ENCODE measurements around the gene WIPF1.

DNA sequence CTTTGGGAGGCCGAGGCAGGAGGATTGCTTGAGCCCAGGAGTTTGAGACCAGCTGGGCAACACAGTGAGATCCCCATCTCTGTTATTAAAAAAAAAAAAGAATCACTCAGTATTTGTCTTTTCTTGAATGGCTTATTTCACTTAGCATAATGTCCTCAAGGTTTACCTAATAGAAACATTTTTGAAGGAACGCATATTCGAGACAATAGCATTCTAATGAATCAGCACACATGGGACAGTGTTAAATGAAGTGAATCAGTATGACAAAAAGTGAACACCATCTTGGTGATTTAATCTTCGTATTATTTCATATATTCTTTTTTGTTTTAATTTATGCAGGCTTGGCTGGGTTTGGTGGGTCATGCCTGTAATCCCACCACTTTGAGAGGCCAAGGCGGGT, 44.7 kb downstream of the WIPF1 start:
- TF ChIP-seq, protein P1, sequence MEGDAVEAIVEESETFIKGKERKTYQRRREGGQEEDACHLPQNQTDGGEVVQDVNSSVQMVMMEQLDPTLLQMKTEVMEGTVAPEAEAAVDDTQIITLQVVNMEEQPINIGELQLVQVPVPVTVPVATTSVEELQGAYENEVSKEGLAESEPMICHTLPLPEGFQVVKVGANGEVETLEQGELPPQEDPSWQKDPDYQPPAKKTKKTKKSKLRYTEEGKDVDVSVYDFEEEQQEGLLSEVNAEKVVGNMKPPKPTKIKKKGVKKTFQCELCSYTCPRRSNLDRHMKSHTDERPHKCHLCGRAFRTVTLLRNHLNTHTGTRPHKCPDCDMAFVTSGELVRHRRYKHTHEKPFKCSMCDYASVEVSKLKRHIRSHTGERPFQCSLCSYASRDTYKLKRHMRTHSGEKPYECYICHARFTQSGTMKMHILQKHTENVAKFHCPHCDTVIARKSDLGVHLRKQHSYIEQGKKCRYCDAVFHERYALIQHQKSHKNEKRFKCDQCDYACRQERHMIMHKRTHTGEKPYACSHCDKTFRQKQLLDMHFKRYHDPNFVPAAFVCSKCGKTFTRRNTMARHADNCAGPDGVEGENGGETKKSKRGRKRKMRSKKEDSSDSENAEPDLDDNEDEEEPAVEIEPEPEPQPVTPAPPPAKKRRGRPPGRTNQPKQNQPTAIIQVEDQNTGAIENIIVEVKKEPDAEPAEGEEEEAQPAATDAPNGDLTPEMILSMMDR (IDR thresholded peaks at IDR 0.05 in 4 of 5, conservative IDR thresholded peaks at IDR 0.05 in 1 of 5) = no peak
- no peak for TF ChIP-seq POLR2A (IDR thresholded peaks at IDR 0.05)
